HFFc6 (cell line): ENCODE measurements around the gene CERCAM. TPM values are rescaled to one million over a fixed set of nuclear protein-coding genes. Genes with fewer than 3 reads are reported as not detected.

Experiments used
- DNase-seq: peaks from one replicate; pipeline ENCODE4 v3.0.0-alpha.2; 2018
- H3K27ac Mint-ChIP-seq: 2 replicates; pipeline ENCODE4 v1.8.0; 2020; ENCODE audit warnings: mild to moderate bottlenecking, mixed read lengths
- H3K27me3 Mint-ChIP-seq: 2 replicates; pipeline ENCODE4 v1.8.0; 2021; ENCODE audit warnings: mild to moderate bottlenecking, moderate library complexity, mixed read lengths; ENCODE audit not compliant: insufficient read depth
- H3K36me3 Mint-ChIP-seq: 2 replicates; pipeline ENCODE4 v1.8.0; 2021; ENCODE audit warnings: low read depth, mixed read lengths
- H3K4me1 Mint-ChIP-seq: 2 replicates; pipeline ENCODE4 v1.8.0; 2020; ENCODE audit warnings: low read depth, mixed read lengths
- H3K4me3 Mint-ChIP-seq: 2 replicates; pipeline ENCODE4 v1.8.0; 2020; ENCODE audit warnings: mild to moderate bottlenecking, moderate library complexity, mixed read lengths
- H3K9me3 Mint-ChIP-seq: 2 replicates; pipeline ENCODE4 v1.8.0; 2020; ENCODE audit warnings: mild to moderate bottlenecking, mixed read lengths
- total RNA-seq, 6 experiments: library from RNA; stranded (reverse); fragmentation: NEBNext Ultra II Directional; extraction: Animal tissue kit (Norgen Biotek cat#: 25700); gene quantifications; 2 replicates in 1 of 6; 3 replicates in 5 of 6; pipeline ENCODE4 v1.2.3, GENCODE V29; 2021
- TF ChIP-seq, protein P1 (sequence below): fragments of 200-600 bp; sonication (generic); IDR thresholded peaks from 2 replicates; pipeline ENCODE4 v1.5.0; 2021; ENCODE audit warnings: antibody characterized with exemption, mild to moderate bottlenecking

The CERCAM gene
- total RNA-seq, 6 experiments from 2014 or later, result 125 to 172 (median 136) TPM

DNA sequence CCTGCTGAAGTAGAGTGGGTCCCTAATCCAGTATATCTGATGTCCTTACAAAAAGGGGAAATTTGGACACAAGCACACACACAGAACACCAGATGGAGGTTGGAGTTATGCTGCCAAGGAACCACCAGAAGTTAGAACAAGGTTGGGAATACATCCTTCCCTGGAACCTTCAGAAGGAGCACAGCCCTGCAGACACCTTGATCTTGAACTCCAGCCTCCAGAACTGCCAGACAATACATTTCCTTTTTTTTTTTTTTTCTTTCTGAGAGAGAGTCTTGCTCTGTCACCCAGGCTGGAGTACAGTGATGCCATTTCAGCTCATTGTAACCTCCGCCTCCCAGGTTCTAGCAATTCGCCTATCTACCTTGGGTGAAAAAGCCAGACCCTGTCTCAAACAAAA lies 28.1 kb downstream of the CERCAM start:
- Mint-ChIP-seq H3K36me3 (no peaks in the 10 kb centered on the region), H3K4me3 (no peak overlapping the region), H3K27ac (no peak overlapping the region), H3K4me1 (no peaks in the 10 kb centered on the region), H3K9me3 (no peaks in the 10 kb centered on the region), H3K27me3 (no peaks in the 10 kb centered on the region; the same call in 1 of the 2 replicates)
- TF ChIP-seq, protein P1, sequence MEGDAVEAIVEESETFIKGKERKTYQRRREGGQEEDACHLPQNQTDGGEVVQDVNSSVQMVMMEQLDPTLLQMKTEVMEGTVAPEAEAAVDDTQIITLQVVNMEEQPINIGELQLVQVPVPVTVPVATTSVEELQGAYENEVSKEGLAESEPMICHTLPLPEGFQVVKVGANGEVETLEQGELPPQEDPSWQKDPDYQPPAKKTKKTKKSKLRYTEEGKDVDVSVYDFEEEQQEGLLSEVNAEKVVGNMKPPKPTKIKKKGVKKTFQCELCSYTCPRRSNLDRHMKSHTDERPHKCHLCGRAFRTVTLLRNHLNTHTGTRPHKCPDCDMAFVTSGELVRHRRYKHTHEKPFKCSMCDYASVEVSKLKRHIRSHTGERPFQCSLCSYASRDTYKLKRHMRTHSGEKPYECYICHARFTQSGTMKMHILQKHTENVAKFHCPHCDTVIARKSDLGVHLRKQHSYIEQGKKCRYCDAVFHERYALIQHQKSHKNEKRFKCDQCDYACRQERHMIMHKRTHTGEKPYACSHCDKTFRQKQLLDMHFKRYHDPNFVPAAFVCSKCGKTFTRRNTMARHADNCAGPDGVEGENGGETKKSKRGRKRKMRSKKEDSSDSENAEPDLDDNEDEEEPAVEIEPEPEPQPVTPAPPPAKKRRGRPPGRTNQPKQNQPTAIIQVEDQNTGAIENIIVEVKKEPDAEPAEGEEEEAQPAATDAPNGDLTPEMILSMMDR, result no peak
- DNase-seq, result no peak

DNA sequence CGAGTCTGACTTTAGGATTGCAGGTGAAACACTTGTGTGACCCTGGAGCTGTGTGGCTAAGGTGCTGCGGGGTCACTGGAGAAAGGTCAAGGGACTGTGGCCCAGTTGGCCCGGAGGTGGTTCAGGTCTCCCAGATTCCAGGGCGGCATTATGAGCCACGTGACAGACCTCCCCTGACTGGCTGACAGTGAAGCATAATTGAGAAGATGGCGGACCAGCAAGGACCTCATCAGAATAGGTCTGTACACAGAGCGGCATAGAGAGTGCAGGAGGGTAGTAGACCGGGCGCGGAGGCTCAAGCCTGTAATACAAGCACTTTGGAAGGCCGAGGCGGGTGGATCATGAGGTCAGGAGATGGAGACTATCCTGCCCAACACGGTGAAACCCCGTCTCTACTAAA lies 34.3 kb downstream of the CERCAM start:
- peaks cover 17% of the 10 kb centered on the region for H3K4me1 Mint-ChIP-seq
- H3K36me3 Mint-ChIP-seq, result peaks cover 5% of the 10 kb centered on the region; the same call in 1 of the 2 replicates
- peak overlapping the region; percentile 92 for H3K4me3 Mint-ChIP-seq
- peak overlapping the region; percentile 98 for H3K27ac Mint-ChIP-seq
- DNase-seq, result no peak
- TF ChIP-seq, protein P1, result no peak
- no peaks in the 10 kb centered on the region for H3K9me3 Mint-ChIP-seq
- H3K27me3 Mint-ChIP-seq, result no peaks in the 10 kb centered on the region; the same call in 1 of the 2 replicates

DNA sequence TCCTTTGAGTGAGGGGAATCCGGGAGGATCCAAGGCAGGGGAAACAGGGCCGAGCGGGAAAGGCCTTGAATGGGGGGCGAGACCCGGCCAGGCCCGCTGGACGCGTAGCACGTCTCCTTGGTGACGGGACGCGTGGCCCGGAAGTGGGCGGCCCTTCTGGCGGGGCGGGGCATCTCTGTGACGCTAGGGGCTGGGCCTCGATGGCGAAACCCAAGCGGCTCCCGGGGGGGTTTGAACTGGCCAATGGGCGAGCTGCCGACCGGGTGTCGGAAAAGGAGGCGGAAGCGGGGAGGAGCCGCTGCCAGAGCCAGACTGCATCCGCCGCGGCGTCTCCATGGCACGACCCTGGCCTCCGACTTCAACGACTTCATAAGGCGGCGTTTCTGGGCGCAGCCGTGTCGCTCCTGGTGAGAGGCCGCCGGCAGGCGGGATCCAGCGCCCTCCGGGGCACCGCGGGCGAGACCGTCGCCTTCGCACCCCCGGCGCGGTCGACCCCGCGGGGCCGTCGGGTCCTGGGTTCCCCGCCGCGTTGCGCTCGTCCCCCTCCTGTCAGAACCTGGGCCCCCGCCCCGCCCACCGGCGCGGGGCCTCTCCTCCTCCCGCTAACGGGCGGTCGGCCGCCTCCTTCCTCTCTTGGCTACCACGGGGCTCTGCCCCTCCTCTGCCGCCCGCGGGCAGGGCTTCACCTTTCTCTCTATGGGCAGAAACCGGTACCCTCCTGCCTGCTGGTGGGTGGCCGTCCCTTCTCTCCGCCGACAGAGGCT lies 35.4 kb downstream of the CERCAM start, which contains the start of gene ODF2:
ODF2 (plus strand) TSS at position 158 of the 764 bp plus-strand sequence; CDS start at position 244, 86 bp downstream.
- Mint-ChIP-seq H3K4me1 (peaks cover 17% of the 10 kb centered on the region), H3K36me3 (peaks cover 13% of the 10 kb centered on the region; the same call in 1 of the 2 replicates), H3K27ac (peak within 1 kb of the TSS; percentile 98), H3K9me3 (no peaks in the 10 kb centered on the region), H3K4me3 (peak within 1 kb of the TSS; percentile 92), H3K27me3 (no peaks in the 10 kb centered on the region; the same call in 1 of the 2 replicates)
- peak; percentile 95 for DNase-seq
- TF ChIP-seq, protein P1, result peak; percentile 6; the same call in 1 of the 2 replicates

DNA sequence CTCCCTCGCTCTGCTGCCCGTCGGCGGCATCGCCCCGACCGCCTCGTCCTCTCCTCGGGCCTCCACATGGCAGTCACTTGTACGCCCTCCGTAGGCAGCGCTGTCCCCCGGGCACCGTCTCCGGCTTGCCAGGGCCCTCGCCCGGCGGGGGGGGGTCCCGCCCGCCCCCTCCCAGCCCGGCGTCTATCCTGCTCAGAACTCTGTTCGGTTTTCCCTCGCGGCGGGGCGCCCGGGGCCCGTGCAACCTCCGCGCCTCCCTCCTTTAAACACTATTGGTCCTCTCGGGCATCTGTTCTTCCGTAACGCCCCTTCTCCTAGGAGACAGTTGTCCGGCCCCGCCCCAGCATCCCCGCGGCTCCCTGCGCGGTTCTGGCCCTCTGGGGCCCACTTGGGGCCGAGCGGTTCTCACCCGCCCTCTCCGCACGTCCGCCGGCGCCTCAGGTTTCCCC lies 36.0 kb downstream of the CERCAM start:
- TF ChIP-seq, protein P1, result no peak
- peaks cover 17% of the 10 kb centered on the region; the same call in 1 of the 2 replicates for H3K36me3 Mint-ChIP-seq
- DNase-seq, result peak; percentile 68
- peak overlapping the region; percentile 85 for H3K27ac Mint-ChIP-seq
- peak overlapping the region; percentile 92 for H3K4me3 Mint-ChIP-seq
- no peaks in the 10 kb centered on the region for H3K9me3 Mint-ChIP-seq
- H3K27me3 Mint-ChIP-seq, result no peaks in the 10 kb centered on the region; the same call in 1 of the 2 replicates
- H3K4me1 Mint-ChIP-seq, result peaks cover 17% of the 10 kb centered on the region

DNA sequence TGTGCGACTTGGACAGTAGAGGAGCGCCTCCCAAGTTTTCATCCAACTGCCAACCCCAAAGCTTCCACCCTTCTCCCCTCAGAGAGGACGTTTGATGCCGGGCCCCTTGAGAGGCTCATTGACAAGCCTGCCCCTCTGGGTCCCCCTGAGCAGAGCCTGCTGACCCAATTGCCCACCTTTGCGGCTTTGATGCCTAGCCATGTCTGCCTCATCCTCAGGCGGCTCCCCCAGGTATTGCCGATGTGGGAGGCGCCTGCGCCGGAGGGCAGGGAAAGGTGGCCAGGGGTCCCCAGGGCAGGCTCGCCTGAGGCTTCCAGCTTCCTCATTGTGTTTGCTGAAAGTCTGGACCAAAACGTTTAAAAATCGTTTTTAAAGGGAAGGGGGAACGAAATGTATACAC lies 36.5 kb downstream of the CERCAM start:
- Mint-ChIP-seq H3K27ac (peak overlapping the region; percentile 85), H3K27me3 (no peaks in the 10 kb centered on the region; the same call in 1 of the 2 replicates), H3K4me3 (peak overlapping the region; percentile 92), H3K36me3 (peaks cover 17% of the 10 kb centered on the region; the same call in 1 of the 2 replicates), H3K9me3 (no peaks in the 10 kb centered on the region), H3K4me1 (peaks cover 17% of the 10 kb centered on the region)
- no peak for DNase-seq
- TF ChIP-seq, protein P1, result no peak
